NB4 (cell line): ENCODE results near the gene RSL1D1.

ENCODE experiments used
- DNase-seq: peaks from one replicate; pipeline ENCODE4 v3.0.0; 2010; ENCODE audit warnings: low read depth
- H3K4me3 ChIP-seq: one replicate; pipeline ENCODE4 v1.5.1; 2011; ENCODE audit warnings: mild to moderate bottlenecking, low read depth, low read length, moderate library complexity
- MYC ChIP-seq: IDR thresholded peaks from 2 replicates; pipeline ENCODE4 v1.6.1; 2011; ENCODE audit warnings: low read depth, low read length
- POLR2A ChIP-seq: IDR thresholded peaks from 2 replicates; pipeline ENCODE4 v1.6.1; 2011; ENCODE audit warnings: mild to moderate bottlenecking; ENCODE audit not compliant: insufficient read length; ENCODE audit errors: extremely low read depth
- TF ChIP-seq, protein P1 (sequence below): IDR thresholded peaks from 2 replicates; pipeline ENCODE4 v1.6.1; 2011; ENCODE audit warnings: low read depth, low read length
- TF ChIP-seq, protein P2 (sequence below): IDR thresholded peaks from one replicate; pipeline ENCODE4 v1.5.1; 2012; ENCODE audit warnings: low read depth, low read length

Gene RSL1D1

DNA sequence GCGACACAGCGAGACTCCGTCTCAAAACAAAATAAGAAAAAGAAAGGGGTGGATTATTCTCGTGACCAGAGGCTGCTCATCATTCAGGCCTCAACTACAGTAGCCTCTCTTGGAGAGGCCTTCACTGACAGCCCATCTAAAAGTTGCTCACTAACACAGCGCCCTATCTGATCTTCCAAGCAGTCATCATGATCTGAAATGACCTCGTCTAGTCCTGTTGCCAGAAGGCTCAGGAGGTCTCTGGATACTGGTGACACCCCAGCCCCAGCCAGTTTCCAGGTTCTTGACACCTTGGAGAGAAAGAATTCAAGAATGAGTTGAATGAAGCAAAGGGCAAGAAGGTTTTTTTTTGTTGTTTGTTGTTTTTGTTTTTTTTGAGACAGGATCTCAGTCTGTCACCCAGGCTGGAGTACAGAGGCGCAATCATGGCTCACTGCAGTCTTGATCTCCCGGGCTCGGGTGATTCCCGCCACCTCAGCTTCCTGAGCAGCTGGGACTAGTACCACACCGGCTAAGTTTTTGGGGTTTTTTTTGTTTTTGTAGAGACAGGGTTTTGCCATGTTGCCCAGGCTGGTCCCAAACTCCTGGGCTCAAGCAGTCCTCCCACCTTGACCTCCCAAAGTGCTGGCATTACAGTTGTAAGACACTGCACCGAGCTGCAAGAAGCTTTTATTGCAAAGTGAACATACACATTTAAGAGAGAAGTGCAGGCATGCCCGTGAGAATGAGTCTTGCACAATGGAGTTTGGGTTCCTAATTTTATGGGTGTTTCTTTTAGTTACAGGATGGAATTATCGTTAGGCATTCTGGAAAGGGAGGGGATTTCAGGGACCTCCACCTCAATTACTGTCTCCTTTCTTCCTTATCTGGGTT lies 51.6 kb downstream of the RSL1D1 start:
- peak overlapping the region; percentile 22 for H3K4me3 ChIP-seq
- TF ChIP-seq, protein P1, sequence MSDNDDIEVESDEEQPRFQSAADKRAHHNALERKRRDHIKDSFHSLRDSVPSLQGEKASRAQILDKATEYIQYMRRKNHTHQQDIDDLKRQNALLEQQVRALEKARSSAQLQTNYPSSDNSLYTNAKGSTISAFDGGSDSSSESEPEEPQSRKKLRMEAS = 0 out of 2 replicates have a peak, but pooled peaks have one; percentile 21
- no peak; the same call in 1 of the 2 replicates for TF ChIP-seq MYC
- peak; percentile 62 for DNase-seq

DNA sequence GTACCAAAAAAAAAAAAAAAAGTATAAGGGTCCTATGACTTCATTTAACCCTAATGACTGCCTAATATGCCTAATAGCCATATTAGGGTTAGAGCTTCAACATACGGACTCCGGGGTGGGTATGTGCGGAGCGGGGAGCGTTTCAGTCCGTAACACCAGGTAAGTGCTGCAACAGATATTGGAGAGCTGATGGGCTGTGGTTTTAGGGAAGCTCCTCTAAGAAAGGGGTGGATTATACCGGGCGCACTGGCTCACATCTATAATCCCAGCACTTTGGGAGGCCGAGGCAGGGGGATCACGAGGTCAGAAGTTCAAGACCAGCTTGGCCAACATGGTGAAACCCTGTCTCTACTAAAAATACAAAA lies 52.3 kb downstream of the RSL1D1 start:
- H3K4me3 ChIP-seq = peak overlapping the region; percentile 82
- DNase-seq = no peak
- TF ChIP-seq MYC = no peak
- TF ChIP-seq, protein P2, sequence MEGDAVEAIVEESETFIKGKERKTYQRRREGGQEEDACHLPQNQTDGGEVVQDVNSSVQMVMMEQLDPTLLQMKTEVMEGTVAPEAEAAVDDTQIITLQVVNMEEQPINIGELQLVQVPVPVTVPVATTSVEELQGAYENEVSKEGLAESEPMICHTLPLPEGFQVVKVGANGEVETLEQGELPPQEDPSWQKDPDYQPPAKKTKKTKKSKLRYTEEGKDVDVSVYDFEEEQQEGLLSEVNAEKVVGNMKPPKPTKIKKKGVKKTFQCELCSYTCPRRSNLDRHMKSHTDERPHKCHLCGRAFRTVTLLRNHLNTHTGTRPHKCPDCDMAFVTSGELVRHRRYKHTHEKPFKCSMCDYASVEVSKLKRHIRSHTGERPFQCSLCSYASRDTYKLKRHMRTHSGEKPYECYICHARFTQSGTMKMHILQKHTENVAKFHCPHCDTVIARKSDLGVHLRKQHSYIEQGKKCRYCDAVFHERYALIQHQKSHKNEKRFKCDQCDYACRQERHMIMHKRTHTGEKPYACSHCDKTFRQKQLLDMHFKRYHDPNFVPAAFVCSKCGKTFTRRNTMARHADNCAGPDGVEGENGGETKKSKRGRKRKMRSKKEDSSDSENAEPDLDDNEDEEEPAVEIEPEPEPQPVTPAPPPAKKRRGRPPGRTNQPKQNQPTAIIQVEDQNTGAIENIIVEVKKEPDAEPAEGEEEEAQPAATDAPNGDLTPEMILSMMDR = no peak
- no peak for TF ChIP-seq POLR2A
- TF ChIP-seq, protein P1 = no peak

DNA sequence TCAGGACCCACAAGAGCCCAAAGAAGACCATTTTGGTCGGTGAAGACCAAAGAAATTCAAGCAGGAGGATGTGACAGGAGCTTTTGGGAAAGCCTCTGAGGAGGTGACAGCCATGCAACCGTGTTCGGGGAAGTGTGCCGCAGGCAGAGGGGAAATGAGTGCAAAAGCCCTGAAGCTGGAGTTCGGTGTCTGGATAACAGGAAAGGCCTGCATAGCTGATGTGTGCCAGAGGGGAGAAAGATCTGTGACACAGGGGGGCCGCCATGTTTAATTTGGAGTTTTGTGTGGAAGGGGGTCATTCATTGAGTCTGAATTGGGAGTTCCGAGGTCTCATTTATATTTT lies 53.4 kb downstream of the RSL1D1 start:
- TF ChIP-seq MYC (no peak), POLR2A (no peak)
- TF ChIP-seq, protein P1 = no peak
- TF ChIP-seq, protein P2 = no peak
- peak overlapping the region; percentile 82 for H3K4me3 ChIP-seq
- no peak for DNase-seq

DNA sequence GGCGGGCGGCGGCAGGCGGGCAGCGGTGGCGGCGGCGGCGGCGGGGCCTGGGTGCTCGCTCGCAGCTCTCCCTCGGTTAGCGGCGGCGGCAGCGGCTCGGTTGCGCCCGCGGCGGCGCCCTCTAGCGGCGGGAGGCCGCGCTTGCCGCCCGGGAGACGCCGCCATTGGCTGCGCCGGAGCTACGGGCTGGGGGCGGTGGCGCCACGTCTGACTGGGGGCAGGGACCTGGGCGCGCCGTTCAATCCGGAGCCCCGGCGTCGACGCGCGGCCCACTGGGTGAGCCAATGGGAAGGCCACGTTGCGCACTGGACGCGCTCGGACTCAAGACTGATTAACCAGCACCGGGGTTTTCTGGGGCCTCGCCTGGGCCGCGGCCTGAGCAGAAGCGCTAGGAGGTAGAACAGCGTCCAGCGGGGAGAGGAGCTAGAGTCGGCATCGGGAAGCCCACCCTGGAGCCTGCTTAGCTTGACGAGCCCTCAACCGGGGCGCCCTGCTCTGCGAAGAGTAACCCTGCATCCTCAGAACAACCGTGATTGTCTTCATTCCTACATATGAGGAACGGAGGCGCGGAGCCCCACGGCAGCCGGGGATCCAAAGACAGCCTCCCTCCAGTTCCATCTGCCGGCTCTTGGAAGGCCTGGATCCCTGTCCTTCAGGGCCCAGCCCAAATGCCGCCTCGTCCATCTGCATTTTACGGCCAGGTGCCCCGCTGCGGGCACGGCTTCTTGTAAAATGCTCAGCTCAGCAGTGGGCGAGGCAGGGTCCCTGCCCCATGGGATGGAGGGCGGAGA lies 54.0 kb downstream of the RSL1D1 start, which contains the start of gene ZC3H7A:
Gene ZC3H7A (minus strand): TSS at position 93 of the 791 bp plus-strand sequence. CDS start 14,904 bp downstream, outside the sequence.
- TF ChIP-seq, protein P2 = peak; percentile 22
- TF ChIP-seq MYC (0 out of 2 replicates have a peak, but pooled peaks have one; percentile 35), POLR2A (peak; percentile 91)
- TF ChIP-seq, protein P1 = 0 out of 2 replicates have a peak, but pooled peaks have one; percentile 20
- peak; percentile 99 for DNase-seq
- peak within 1 kb of the TSS; percentile 89 for H3K4me3 ChIP-seq

DNA sequence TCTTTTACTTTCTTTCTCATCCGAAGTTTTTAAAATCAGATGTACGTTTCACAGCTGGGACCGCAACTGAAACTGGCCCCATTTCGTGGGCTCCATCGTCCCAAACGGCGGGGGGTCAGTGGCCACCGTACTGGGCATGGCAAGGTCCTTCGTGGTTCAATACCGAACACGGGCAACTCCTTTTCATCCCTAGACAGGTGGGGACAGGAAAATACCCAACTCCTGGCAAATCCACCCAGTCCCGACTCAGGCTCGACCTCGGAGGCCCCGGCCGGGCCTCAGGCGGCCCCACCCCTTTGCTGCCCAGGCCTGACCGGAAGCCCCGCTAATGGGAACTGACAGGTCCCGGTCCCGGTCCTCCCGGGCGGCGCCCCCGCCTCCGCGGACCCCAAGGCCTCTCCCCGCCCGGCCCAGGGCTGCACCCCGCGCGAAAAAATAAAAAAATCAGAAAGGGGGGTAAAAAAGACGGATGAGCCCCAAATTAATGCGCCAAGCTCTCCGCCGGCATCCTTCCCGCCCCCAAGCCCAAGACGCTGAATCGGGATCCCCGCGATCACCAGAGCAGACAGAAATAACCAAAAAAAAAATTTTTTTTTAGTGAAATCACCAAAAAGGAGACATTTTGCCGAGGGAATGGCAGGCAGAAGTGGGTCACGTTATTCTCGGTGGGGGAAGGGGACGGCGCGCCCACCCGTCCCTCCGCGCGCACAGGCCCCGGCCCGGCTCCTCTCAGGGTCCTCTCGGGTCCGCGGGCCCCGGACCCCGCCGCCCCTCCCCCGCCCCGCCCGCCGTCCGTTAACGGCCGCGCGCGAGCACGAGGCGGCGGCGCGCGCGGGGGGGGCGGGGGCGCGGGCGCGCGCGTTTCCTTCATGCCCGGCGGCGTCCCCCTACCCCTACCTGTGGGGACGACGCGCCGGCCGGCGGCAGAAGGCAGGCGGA lies 54.8 kb downstream of the RSL1D1 start:
- H3K4me3 ChIP-seq = peak overlapping the region; percentile 89
- TF ChIP-seq POLR2A (no peak), MYC (no peak)
- TF ChIP-seq, protein P2 = no peak
- TF ChIP-seq, protein P1 = no peak
- peak; percentile 42 for DNase-seq
